Measurements from ENCODE around the gene UFSP1.
"Not testable (repeated sequence)": the region's sequence is repeated elsewhere in the genome, so short reads cannot be mapped to it uniquely, and the experiment has no call there.

UFSP1 gene

DNA sequence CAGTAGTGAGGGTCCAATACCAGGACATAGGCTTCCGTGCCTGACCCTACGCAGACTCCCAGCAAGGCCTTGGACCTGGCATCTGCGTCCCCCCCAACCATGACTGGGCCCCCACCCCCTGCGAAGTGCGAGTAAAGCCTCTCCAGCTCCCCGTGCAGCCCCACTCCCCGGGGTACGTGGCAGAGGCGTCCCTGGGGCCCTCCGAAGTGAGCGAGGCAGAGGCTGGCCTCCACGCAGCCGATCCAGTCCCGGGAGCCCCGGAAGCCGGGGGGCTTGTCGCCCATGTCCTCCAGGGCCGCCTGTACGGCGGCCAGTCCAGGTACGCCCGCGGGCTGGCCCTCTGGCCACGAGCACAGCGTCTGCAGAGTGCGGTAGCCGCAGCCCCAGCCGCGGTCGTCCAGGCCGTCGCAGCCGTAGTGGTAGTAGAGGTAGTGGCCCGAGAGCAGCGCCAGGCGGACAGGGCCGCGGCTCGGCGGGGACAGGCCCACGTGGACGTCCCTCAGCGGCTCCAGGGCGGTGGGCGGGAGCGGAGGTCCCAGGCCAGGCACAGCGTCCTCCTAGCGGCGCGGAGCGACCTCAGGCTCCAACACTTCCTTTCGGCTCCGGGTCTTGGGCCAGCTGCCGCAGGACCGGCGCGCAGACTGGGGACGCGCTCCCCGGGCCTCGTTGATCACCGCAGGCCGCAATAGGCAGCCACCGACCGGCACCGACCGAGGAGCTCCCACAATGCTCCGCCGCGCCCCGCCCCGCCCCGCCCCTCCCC is at the start of gene UFSP1:
UFSP1 (minus strand) TSS at position 728 of the 763 bp plus-strand sequence; CDS start at position 284, 444 bp downstream.
- in situ Hi-C loops (cut with MboI; ENCODE audit: low sequenced_read_pairs) = no loop called here

DNA sequence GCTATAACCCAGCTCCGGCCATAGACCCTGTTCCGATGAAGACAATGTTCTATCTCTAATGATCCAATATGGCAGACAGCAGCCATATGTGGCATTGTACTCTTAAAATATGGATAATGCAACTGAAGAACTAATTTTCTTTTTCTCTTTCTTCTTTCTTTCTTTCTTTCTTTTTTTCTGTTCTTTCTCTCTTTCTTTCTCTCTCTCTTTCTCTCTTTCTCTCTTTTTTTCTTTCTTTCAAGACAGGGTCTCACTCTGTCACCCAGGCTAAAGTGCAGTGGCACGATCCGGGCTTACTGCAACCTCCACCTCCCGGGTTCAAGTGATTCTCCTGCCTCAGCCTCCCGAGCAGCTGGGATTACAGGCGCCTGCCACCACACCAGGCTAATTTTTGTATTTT is 46.7 kb upstream of the UFSP1 start:
- in situ Hi-C loops (cut with MboI; ENCODE audit: low sequenced_read_pairs) = not testable (repeated sequence)

DNA sequence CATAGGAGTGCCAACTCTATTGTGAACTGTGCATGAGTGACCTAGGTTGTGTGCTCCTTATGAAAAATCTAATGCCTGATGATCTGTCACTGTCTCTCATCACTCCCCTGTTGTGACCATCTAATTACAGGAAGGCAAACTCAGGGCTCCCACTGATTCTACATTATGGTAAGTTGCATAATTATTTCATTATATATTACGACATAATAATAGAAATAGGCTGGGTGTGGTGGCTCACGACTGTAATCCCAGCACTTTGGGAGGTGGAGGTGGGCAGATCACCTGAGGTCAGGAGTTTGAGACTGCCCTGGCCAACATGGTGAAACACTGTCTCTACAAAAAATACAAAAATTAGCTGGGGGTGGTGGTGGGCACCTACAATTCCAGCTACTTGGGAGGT is 45.9 kb upstream of the UFSP1 start:
- in situ Hi-C loops (cut with MboI; ENCODE audit: low sequenced_read_pairs) = not testable (repeated sequence)

DNA sequence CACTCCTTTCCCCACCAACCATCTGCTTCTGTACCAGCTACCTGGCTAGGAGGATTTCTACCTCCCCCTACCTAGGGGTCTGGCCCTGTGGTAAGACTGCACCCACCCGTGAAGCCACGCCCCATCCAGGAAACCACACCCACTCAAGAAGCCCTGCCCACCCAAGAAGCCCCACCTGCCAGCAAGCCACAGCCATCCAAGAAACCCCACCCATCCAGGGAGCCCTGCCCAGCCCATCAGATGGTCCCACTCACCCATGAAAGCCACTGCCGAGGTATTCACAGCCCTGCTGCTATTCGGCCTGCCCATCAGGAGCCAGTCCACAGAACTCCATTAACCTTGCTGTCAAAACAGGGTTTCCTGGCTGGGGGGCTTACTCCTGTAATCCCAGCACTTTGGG is 44.2 kb upstream of the UFSP1 start:
- in situ Hi-C loops (cut with MboI; ENCODE audit: low sequenced_read_pairs) = no loop called here

DNA sequence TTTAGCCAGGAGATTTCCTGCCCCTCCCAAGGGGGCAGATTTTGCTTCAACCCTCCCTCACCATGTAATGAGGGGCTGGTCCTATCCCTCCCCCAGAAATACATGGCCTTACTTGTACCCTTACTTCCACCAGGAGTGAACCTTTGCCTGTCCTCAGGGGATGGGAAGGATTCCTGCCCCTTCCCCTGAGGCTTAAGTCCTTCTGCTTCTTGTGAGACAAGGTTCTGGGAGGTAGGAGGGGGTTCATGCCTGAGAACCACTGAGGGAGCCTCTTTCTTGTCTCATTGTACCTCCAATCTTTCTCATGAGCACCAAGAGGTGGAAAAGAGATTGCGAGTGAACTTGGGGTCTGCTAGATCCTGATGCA is 40.3 kb upstream of the UFSP1 start:
- in situ Hi-C loops (cut with MboI; ENCODE audit: low sequenced_read_pairs) = no loop called here

DNA sequence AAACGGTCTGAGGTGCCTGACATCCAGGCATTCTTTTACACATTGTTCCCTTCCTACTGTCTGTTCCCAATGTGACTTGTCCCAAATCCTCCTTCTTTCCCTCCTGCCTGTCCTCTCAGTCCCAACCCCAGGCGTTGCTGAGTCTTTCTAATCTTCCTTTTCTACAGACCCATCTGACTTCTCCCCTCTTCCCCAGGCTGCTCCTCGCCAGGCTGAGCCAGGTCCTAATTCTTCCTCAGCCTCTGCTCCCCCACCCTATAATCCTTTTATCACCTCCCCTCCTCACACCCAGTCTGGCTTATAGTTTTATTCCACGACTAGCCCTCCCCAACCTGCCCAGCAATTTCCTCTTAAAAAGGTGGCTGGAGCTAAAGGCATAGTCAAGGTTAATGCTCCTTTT is 34.1 kb upstream of the UFSP1 start:
- in situ Hi-C loops (cut with MboI; ENCODE audit: low sequenced_read_pairs) = not testable (repeated sequence)

DNA sequence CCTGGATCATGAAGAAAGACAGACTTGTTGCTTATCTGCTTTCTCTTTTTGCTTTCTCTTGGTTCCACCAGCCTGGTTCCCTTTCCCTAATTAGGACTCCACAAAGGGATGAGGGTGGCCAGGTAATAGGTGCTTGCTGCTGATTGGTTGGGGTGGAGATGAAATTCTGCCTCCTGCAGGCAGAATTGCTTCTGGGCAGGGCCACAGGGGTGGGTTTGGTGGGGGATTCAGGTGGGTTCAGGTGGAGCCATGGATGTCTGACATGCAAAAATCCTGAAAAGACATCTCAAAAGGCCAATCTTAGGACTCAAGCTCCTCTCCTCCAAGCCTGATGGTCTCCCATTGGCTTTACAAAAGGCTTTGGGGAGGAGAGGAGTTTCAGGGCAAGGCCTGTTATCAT is 31.5 kb upstream of the UFSP1 start:
- in situ Hi-C loops (cut with MboI; ENCODE audit: low sequenced_read_pairs) = no loop called here

DNA sequence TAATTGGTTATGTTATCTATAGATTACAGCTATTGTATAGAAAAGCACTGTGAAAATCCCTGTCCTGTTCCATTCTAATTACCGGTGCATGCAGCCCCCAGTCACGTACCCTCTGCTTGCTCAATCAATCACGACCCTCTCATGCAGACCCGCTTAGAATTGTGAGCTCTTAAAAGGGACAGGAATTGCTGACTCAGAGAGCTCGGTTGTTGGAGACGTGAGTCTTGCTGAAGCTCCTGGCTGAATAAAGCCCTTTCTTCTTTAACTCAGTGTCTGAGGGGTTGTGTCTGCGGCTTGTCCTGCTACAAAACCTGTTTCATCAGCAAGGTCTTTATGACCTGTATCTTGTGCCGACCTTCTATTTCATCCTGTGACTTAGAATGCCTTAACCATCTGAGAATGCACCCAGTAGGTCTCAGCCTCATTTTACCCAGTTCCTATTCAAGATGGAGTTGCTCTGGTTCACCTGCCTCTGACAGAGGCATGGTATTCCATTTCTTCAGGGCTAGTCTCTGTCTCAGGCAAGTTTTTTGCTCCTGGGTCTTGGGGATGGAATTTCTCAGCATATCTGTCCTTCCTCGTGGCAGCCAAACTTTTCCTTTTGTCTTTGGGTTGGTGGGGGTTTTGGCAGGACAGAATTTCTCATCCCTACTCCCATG is 30.4 kb upstream of the UFSP1 start:
- in situ Hi-C loops (cut with MboI; ENCODE audit: low sequenced_read_pairs) = not testable (repeated sequence)

DNA sequence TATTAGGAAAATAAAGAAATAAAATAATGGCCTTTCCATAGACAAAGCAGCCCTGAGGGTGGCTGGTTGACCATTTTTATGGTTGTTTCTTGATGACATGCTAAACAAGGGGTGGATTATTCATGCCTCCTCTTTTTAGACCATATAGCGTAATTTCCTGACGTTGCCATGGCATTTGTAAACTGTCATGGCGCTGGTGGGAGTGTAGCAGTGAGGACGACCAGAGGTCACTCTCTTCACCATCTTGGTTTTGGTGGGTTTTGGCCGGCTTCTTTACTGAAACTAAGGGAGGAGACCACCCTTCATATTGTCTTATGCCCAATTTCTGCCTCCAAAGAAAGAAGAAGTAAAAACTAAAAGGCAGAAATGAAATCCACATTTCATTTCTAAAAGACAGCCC is 29.8 kb upstream of the UFSP1 start:
- in situ Hi-C loops (cut with MboI; ENCODE audit: low sequenced_read_pairs) = not testable (repeated sequence)

DNA sequence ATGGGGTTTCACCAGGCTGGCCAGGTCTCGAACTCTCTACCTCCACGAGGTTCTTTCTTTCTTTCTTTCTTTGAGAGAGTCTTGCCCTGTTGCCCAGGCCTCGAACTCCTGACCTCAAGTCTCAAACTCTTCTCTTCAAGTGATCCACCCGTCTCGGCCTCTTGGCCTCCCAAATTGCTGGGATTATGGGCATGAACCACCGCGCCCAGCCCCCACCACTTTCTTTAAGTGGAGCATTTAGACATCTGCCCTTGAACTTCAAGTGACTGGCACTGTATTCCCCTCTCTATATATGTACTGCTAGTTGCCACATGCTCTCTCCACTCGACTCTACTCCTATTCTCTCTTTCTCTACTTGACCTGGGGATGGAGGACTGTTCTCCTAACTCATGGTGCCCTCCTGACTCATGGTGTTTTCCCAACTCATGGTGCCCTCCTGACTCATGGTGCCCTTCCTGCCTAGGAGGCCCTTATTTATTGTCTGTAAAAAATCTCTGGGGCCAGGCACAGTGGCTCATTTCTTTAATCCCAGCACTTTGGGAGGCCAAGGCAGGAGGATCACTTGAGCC is 25.4 kb upstream of the UFSP1 start:
- in situ Hi-C loops (cut with MboI; ENCODE audit: low sequenced_read_pairs) = no loop called here

DNA sequence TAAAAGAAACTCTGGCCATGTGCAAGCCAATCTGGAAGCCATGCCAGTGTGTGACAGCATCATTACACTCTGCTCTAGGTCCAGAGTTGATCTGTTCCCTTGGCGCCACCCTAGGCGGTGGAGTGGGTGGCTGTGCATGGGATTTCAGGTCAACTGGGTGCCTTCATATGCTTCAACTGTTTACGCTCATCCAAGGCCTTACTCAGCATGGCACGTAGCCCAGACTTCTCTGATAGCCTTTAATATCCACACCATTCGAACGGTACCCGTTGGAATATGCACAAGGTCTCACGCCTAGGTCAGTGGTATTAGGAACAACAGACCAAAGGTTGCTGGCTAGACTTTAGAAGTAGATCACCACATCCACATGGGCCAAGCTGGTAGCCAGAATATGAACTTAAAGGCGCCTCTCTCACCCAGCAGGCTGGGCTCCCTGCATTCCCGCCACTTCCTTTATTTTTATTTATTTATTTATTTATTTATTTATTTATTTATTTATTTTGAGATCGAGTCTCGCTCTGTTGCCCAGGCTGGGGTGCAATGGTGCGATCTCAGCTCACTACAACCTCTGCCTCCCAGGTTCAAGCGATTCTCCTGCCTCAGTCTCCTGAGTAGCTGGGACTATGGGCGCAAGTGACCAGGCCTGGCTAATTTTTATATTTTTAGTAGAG is 24.8 kb upstream of the UFSP1 start:
- in situ Hi-C loops (cut with MboI; ENCODE audit: low sequenced_read_pairs) = no loop called here

DNA sequence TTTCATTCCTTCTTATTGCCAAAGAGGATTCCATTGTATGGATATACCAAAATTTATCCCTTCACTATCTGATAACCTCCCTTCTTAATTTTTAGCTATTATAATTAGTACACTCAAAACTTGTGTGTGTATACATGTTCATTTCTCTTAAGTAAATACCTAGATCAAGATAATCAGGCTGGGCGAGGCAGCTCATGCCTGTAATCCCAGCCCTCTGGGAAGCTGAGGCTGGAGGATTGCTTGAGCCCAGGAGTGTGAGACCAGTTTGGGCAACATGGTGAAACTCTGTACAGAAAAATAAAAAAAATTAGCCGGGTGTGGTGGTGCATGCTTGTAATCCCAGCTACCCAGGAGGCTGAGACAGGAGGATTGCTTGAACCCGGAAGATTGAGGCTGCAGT is 22.0 kb upstream of the UFSP1 start:
- in situ Hi-C loops (cut with MboI; ENCODE audit: low sequenced_read_pairs) = no loop called here

DNA sequence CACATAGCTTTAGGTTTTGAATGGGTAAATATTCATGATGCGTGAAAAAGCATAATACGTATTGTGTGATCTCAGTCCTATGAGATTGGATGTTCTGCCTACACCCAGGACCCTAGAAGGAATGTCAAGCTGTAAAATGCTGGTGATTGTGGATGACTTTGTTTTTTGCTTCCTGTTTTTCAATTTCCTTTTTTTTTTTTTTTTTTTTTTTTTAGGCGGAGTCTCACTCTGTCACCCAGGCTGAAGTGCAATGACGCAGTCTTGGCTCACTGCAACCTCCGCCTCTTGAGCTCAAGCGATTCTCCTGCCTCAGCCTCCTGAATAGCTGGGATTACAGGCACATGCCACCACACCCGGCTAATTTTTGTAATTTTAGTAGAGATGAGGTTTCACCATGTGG is 20.9 kb upstream of the UFSP1 start:
- in situ Hi-C loops (cut with MboI; ENCODE audit: low sequenced_read_pairs) = not testable (repeated sequence)

DNA sequence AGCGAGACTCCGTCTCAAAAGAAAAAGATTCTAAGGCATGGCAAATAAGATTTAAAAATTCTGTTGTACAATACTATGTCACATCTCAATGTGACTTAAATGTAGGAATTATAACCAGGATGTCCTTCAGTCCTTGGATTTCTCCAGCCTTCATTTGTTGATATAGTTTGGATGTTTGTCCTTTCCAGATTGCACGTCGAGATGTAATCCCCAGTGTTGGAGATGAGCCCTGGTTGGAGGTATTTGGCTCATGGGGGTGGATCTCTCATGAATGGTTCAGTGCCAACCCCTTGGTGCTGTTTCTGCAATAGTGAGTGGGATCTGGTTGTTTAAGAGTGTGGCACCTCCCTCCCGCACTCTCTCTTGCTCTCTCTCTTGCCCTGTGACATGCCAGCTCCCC is 19.0 kb upstream of the UFSP1 start:
- in situ Hi-C loops (cut with MboI; ENCODE audit: low sequenced_read_pairs) = no loop called here

DNA sequence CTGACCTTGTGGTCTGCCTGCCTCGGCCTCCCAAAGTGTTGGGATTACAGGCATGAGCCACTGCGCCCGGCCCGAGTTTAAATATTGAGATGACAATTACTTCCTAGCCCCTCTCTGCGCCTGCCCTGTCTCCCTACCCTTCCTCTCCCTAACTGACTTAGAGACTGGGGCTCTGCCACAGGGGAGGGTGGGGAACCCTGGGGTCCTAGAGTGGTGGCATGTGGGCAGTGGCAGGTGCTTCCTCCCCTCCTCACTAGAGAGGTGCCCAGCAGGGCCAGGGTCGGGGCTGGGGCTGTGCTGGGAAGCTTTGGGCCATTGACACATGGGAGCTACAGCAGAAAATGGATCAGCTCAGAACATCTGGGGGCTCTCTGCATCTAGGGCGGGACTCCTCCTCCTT is 13.1 kb upstream of the UFSP1 start:
- in situ Hi-C loops (cut with MboI; ENCODE audit: low sequenced_read_pairs) = no loop called here

DNA sequence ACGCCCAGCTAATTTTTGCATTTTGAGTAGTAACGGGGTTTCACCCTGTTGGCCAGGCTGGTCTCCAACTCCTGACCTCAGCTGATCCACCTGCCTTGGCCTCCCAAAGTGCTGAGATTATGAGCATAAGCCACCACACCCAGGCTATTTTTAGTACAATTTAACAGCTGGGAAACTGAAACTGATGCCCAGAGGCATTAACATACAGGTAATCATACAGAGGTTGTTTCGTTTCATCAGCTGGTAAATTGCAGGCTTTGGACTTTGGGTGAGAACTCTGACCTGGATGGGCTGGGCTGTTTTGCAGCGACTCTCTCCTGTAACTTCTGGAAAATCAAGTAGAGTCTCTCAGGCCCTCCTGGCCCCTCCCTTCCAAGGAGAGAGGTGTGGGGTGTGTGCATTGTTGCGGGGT is 12.4 kb upstream of the UFSP1 start:
- in situ Hi-C loops (cut with MboI; ENCODE audit: low sequenced_read_pairs) = no loop called here

DNA sequence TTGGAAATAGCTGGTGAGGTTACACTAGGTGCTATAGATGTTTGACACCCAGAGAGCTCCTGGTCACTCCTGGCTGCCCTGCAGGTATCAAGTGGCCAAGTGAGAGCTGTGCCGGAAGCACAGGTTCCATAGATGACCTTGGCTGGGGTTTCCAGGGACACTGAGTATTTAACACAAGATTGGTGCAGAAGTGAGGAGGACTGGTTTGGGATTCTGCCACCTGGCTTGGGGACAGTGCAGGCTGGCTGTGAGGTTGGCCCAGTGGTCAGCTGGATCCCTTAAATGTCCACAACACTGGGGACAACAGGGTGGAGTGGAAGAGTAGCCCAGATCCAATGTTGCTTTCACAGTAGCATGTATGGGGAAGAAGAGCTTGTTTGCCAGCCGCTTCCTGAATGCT is 11.5 kb upstream of the UFSP1 start:
- in situ Hi-C loops (cut with MboI; ENCODE audit: low sequenced_read_pairs) = no loop called here

DNA sequence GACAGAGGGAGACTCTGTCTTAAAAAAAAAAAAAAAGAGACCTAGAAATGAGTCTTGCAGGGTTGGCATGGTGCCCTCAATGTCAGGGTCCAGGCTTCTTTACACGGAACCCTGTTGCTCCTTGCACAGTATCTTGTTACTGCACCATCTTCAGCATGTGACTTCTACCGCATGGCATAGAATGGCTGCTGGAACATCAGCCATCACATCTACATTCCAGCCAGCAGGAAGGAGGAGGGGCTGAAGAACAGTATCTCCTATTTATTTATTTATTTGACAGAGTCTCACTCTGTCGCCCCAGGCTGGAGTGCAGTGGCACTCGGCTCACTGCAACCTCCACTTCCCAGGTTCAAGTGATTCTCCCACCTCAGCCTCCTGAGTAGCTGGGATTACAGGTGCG is 9.9 kb upstream of the UFSP1 start:
- in situ Hi-C loops (cut with MboI; ENCODE audit: low sequenced_read_pairs) = loop anchor here (10.0 kb wide), 1 partner anchor 395 kb away; no protein-coding TSS in a partner anchor

DNA sequence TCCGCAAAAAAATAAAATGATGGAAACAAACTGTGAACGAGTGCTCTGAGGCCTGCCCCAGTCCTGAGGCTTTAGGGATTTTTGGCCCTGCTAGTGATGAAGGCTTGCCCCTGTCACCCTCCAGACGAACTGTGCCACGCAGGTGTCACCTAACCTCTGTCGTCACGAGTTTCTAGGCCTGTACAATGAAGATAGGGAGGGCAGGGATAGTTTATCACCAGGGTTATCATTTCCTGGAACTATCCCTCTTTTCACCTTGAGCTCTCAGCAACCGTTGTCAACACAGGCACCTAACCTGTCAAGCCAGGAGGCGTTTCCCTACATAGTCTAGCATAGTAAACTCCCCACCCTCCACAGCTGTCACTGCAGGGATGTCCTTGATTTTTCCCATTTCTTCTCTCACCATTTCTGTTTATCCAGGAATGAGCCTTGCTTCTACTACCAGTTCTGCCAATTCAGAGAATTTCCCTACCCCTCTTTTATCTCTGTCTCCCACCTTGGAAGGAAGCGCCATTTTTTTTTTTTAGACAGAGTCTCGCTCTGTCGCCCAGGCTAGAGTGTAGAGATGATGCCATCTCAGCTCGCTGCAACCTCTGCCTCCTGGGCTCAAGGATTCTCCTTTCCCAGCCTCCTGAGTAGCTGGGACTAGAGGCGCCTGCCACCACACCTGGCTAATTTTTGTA is 8.4 kb upstream of the UFSP1 start:
- in situ Hi-C loops (cut with MboI; ENCODE audit: low sequenced_read_pairs) = loop anchor here (10.0 kb wide), 1 partner anchor 397 kb away; no protein-coding TSS in a partner anchor

DNA sequence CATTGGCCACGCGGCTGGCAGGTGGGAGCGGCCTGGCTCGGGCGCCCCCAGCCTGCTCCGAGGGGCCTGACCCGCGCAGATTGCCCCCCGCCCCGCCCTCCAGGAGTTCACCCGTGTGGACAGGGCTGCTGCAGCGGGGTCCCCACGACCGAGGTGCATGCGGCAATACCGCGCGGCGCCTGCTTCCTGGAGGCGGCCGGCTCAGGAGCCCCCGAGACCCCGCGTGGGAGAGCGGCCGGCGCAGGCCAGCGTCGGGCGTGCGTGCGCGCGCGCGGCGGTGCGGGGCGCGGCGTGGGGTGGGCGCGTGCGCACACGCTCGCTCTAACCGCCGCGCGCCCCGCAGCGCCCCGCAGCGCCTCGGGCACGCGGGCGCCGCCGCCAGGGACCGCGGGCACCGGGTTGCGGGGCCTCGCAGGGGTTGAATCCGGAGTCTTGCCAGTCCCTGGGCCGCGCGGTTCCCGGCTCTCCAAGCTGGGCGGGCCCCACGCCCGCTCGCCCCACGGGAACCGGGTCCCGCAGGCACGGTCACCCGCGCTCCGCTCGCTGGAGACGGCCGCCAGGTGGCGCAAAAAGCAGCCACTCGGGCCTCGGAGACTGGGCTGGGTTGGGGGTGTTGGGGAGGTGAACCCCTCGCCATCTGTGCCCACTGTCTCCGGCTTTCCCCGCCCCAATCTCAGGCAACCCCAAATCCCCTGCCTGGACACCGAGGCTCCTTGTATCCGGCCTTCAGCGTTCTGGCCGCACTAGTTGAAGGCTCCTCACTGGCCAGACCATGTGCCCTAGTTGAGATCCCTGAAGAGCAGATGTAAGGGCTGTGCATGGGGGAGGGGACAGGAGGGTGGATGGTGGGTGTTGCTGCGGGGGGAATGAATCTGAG is 7.5 kb upstream of the UFSP1 start:
- in situ Hi-C loops (cut with MboI; ENCODE audit: low sequenced_read_pairs) = loop anchor here (10.0 kb wide), 1 partner anchor 398 kb away; no protein-coding TSS in a partner anchor
